Measurements from ENCODE around the gene SLC6A18. TPM values are rescaled to one million over a fixed set of nuclear protein-coding genes. Genes with fewer than 3 reads are reported as not detected.

SLC6A18 gene
- total RNA-seq, 1 experiment from 2014 or later, result not detected

DNA sequence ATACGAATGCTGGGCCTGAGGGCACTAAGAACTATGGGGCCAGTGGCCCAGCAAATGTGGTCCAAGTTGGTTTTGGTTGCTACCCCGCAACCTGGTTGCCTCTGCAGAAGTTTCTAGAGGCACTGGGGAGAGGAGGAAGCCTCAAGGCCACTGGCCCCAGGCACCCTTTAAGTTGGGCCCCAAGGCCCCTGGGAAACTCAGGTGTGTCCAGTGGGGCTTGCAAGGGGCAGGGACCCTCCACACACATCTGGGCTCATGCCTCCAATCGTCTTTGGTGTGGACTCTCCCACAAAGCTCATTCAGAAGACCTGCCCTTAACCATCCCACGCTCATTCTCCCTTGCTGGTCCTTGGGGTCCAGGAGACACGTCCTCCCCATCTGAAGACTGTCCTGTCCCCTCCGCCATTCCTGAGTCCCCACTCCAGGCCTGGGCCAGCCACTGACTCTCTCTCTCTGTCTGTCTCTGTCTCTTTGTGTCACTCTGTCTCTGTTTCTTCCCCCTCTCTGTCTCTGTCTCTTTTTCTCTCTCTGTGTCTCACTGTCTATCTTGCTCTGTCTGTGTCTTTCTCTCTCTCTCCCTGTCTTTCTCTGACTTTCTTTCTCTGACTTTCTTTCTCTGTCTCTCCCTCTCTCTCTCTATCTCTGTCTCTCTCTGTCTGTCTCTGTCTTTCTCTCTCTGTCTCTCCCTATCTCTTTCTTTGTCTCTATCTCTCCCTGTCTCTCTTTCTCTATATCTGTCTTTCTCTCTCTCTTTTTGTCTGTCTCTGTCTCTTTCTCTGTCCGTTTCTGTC lies 27.1 kb upstream of the SLC6A18 start:
- ChIA-PET CTCF (no interaction called here), POLR2A (no interaction called here)
- Histone ChIP-seq H3K27ac (ENCODE audit: low read length) (no peak overlapping the region), H3K27me3 (ENCODE audit: control insufficient read depth, insufficient read depth, low read length) (no peaks in the 10 kb centered on the region), H3K4me1 (ENCODE audit: control insufficient read depth, insufficient read depth, low read length) (peaks cover 4% of the 10 kb centered on the region; the same call in 1 of the 2 replicates), H3K36me3 (ENCODE audit: control insufficient read depth, insufficient read depth, low read length) (no peaks in the 10 kb centered on the region), H3K4me3 (ENCODE audit: low read depth in 2 of 2, low read length in 2 of 2) (no peak overlapping the region), H3K9me3 (ENCODE audit: control insufficient read depth, insufficient read depth, low read depth, low read length) (no peaks in the 10 kb centered on the region)
- no peak for DNase-seq (ENCODE audit: low read depth, low spot score)
- intact Hi-C loops (cut with micrococcal nuclease; ENCODE audit: unreplicated experiment), result no loop called here
- no peak for ATAC-seq
- no TSS peak for BruUV-seq (replicated peaks)
- in situ Hi-C loops (cut with HindIII; ENCODE audit: low pct_unique_long_range_greater_than_20kb, low sequenced_read_pairs), result no loop called here
- TF ChIP-seq, protein P1, sequence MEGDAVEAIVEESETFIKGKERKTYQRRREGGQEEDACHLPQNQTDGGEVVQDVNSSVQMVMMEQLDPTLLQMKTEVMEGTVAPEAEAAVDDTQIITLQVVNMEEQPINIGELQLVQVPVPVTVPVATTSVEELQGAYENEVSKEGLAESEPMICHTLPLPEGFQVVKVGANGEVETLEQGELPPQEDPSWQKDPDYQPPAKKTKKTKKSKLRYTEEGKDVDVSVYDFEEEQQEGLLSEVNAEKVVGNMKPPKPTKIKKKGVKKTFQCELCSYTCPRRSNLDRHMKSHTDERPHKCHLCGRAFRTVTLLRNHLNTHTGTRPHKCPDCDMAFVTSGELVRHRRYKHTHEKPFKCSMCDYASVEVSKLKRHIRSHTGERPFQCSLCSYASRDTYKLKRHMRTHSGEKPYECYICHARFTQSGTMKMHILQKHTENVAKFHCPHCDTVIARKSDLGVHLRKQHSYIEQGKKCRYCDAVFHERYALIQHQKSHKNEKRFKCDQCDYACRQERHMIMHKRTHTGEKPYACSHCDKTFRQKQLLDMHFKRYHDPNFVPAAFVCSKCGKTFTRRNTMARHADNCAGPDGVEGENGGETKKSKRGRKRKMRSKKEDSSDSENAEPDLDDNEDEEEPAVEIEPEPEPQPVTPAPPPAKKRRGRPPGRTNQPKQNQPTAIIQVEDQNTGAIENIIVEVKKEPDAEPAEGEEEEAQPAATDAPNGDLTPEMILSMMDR (IDR thresholded peaks at IDR 0.05), result no peak
- TF ChIP-seq, protein P2, sequence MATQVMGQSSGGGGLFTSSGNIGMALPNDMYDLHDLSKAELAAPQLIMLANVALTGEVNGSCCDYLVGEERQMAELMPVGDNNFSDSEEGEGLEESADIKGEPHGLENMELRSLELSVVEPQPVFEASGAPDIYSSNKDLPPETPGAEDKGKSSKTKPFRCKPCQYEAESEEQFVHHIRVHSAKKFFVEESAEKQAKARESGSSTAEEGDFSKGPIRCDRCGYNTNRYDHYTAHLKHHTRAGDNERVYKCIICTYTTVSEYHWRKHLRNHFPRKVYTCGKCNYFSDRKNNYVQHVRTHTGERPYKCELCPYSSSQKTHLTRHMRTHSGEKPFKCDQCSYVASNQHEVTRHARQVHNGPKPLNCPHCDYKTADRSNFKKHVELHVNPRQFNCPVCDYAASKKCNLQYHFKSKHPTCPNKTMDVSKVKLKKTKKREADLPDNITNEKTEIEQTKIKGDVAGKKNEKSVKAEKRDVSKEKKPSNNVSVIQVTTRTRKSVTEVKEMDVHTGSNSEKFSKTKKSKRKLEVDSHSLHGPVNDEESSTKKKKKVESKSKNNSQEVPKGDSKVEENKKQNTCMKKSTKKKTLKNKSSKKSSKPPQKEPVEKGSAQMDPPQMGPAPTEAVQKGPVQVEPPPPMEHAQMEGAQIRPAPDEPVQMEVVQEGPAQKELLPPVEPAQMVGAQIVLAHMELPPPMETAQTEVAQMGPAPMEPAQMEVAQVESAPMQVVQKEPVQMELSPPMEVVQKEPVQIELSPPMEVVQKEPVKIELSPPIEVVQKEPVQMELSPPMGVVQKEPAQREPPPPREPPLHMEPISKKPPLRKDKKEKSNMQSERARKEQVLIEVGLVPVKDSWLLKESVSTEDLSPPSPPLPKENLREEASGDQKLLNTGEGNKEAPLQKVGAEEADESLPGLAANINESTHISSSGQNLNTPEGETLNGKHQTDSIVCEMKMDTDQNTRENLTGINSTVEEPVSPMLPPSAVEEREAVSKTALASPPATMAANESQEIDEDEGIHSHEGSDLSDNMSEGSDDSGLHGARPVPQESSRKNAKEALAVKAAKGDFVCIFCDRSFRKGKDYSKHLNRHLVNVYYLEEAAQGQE (IDR thresholded peaks at IDR 0.05; ENCODE audit: insufficient read depth in 1 of 2, low read depth in 2 of 2, low read length in 1 of 2), result no peak
- TF ChIP-seq POLR2AphosphoS5 (IDR thresholded peaks at IDR 0.05; ENCODE audit: low read depth, low read length) (no peak), TCF7L2 (IDR thresholded peaks at IDR 0.05; ENCODE audit: low read depth, low read length) (no peak), SIN3A (IDR thresholded peaks at IDR 0.05; ENCODE audit: borderline replicate concordance, insufficient read depth, low read depth, low read length) (no peak)

DNA sequence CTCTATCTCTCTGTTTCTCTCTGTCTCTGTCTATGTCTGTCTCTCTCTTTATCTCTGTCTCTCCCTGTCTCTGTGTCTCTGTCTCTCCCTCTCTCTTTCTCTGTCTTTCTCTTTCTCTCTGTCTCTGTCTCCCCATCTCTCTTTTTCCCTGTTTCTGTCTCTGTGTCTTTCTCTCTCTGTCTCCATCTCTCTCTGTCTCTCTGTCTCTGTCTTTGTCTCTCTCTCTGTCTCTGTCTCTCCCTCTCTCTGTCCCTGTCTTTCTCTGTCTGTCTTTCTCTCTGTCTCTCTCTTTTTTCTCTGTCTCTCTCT lies 25.9 kb upstream of the SLC6A18 start:
- no peaks in the 10 kb centered on the region for H3K27me3 ChIP-seq (ENCODE audit: control insufficient read depth, insufficient read depth, low read length)
- ChIA-PET POLR2A (no interaction called here), CTCF (no interaction called here)
- no peak overlapping the region for H3K4me3 ChIP-seq (ENCODE audit: low read depth in 2 of 2, low read length in 2 of 2)
- peaks cover 4% of the 10 kb centered on the region; the same call in 1 of the 2 replicates for H3K4me1 ChIP-seq (ENCODE audit: control insufficient read depth, insufficient read depth, low read length)
- ATAC-seq (no peak), DNase-seq (ENCODE audit: low read depth, low spot score) (no peak)
- TF ChIP-seq SIN3A (IDR thresholded peaks at IDR 0.05; ENCODE audit: borderline replicate concordance, insufficient read depth, low read depth, low read length) (no peak), POLR2AphosphoS5 (IDR thresholded peaks at IDR 0.05; ENCODE audit: low read depth, low read length) (no peak), TCF7L2 (IDR thresholded peaks at IDR 0.05; ENCODE audit: low read depth, low read length) (no peak)
- TF ChIP-seq, protein P1 (IDR thresholded peaks at IDR 0.05), result no peak
- TF ChIP-seq, protein P2 (IDR thresholded peaks at IDR 0.05; ENCODE audit: insufficient read depth in 1 of 2, low read depth in 2 of 2, low read length in 1 of 2), result no peak
- no peaks in the 10 kb centered on the region for H3K9me3 ChIP-seq (ENCODE audit: control insufficient read depth, insufficient read depth, low read depth, low read length)
- in situ Hi-C loops (cut with HindIII; ENCODE audit: low pct_unique_long_range_greater_than_20kb, low sequenced_read_pairs), result no loop called here
- BruUV-seq (replicated peaks), result no TSS peak
- intact Hi-C loops (cut with micrococcal nuclease; ENCODE audit: unreplicated experiment), result no loop called here
- H3K36me3 ChIP-seq (ENCODE audit: control insufficient read depth, insufficient read depth, low read length), result no peaks in the 10 kb centered on the region
- H3K27ac ChIP-seq (ENCODE audit: low read length), result no peak overlapping the region

All from Panc1 (cell line).